ENCODE measurements around the gene PREP. TPM values are rescaled to one million over a fixed set of nuclear protein-coding genes. Genes with fewer than 3 reads are reported as not detected.

Gene PREP
- total RNA-seq (2021; fragmentation: NEBNext Ultra II Directional; extraction: Animal tissue kit (Norgen Biotek cat#: 25700)) (67.8 and 70.0 TPM in 2 replicates), polyA plus RNA-seq (2011; rRNA removed) (20.2 and 26.8 TPM in 2 replicates), polyA minus RNA-seq (2011; rRNA and poly(A)+ RNA removed) (41.0 and 42.6 TPM in 2 replicates)
- 28.5 TPM for polyA plus RNA-seq (2011; cell fraction: cytosol; rRNA removed)
- 26.0 TPM for polyA plus RNA-seq (2011; cell fraction: nucleus; rRNA removed)
- polyA plus RNA-seq (2012, experiment 1 of 2), result 48.8 to 52.7 TPM (median 52.5 TPM) in 4 replicates
- 18.2 TPM for polyA plus RNA-seq (2012, experiment 2 of 2)
- polyA plus RNA-seq (2013, experiment 1 of 2), result 50.1 TPM
- polyA plus RNA-seq (2013, experiment 2 of 2), result 49.3 TPM
- polyA minus RNA-seq (2011; cell fraction: cytosol; rRNA and poly(A)+ RNA removed), result 32.4 TPM
- polyA minus RNA-seq (2011; cell fraction: nucleus; rRNA and poly(A)+ RNA removed), result 36.4 TPM
- long read RNA-seq, experiment 1, transcript PREP-201 (15 exons, 2,905 nt), result major isoform, 10 of 62 reads
- long read RNA-seq, experiment 1, partial matches to known transcripts, result 22 of 62 reads
- long read RNA-seq, experiment 1, other reads (novel, unspliced or antisense), result 30 of 62 reads
- long read RNA-seq, experiment 2, partial matches to known transcripts, result 68 of 70 reads
- long read RNA-seq, experiment 2, other reads (novel, unspliced or antisense), result 2 of 70 reads

DNA sequence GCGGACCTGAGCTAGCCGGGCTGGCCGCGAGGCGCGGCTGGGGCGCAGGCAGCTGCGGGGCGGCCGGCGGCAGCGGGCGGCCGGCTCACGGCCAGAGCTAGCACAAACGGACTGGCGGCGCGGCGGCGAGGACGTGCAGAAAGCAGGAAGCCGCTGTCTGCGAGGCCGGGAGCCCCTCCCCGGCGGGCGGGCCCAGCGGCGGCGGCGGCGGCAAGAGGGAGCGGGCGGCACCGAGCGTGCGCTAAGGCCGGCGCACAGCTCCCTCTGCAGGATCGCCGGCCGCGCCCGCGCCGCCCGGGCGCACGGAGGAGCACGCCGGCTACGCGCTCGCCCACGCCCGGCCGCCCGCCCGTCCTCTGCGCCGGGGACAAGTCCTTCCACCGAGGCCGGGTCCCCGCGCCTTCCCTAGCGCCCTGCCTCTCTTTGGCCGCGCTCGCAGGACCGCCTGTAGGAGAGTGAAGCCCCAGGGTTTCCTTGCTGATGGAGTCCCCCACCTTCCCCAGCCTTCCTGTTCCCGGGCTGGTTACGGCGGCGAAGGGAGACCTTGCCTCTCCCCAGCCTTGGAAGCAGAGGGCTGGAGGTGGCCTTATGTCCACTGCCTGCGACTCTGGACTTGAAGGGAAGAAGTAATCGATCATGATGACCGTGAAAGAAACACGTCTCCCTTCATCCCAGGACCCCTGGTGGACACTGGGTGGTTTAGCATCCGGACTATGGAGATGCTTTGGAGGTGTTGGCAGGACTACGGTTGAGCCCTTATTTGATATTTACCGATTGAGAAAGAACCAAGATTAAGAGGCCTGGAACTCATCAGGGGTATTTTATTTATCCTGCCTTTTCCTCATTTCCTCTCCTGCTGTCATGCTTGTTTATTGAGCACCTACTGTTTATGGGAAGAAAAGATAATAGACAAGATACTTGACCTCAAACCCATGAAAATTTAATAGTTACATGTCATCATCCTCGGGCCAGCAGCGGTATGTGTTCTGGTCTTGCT is at the start of gene PREP:
TSS of gene PREP (minus strand) at position 144 of the 997 bp plus-strand sequence. CDS start 191 bp downstream, outside the sequence.
- FAIRE-seq (peak; percentile 13), DNase-seq (ENCODE audit: low read depth in 1 of 2, low spot score in 2 of 2) (peak in 1 of 2 experiments; percentile 85)
- H3K4me1 ChIP-seq (replicated peaks in 1 of 4; ENCODE audit: control insufficient read depth in 3 of 4, insufficient read depth in 4 of 4, low read length in 3 of 4), result peaks cover 7 to 16% (median 11%) of the 10 kb centered on the region in 4 experiments; a peak in 6 of 7 replicates
- H3K79me2 ChIP-seq (ENCODE audit: control insufficient read depth in 1 of 2, insufficient read depth in 2 of 2, low read length in 2 of 2), result peaks cover 11 to 39% of the 10 kb centered on the region in 2 experiments
- H3K23me2 ChIP-seq (ENCODE audit: low read depth, low read length), result peaks cover 8% of the 10 kb centered on the region; the same call in 1 of the 2 replicates
- peak within 1 kb of the TSS; percentile 61; the same call in 1 of the 2 replicates for H2BK15ac ChIP-seq (ENCODE audit: low read length)
- H3K9ac ChIP-seq (replicated peaks in 1 of 4; ENCODE audit: extremely low read depth in 1 of 4, low read depth in 3 of 4, low read length in 3 of 4), result peak within 1 kb of the TSS; percentile 71 to 87 (median 78)
- peak within 1 kb of the TSS; percentile 61; the same call in 1 of the 2 replicates for H3K18ac ChIP-seq (ENCODE audit: extremely low read depth, low read length)
- H3K14ac ChIP-seq (ENCODE audit: insufficient read length), result no peak within 1 kb of the TSS
- no peak within 1 kb of the TSS for H3K4ac ChIP-seq (replicated peaks; ENCODE audit: insufficient read length, low read depth, low read length)
- H4K20me1 ChIP-seq (replicated peaks in 1 of 2; ENCODE audit: control insufficient read depth in 1 of 2, insufficient read depth in 2 of 2, low read length in 2 of 2), result peaks cover 0 to 2% of the 10 kb centered on the region in 2 experiments
- peak within 1 kb of the TSS; percentile 55 for H4K5ac ChIP-seq (ENCODE audit: insufficient read length, low read depth, low read length)
- ChIA-PET CTCF (ENCODE audit: partially characterized antibody) (interaction anchor here (0.6 to 2.3 kb wide), 15 partner anchors 12 to 380 kb away, joined by 3 to 12 read pairs (median 4); no protein-coding TSS in a partner anchor), POLR2A (ENCODE audit: partially characterized antibody) (interaction anchor here (0.6 to 2.1 kb wide), 7 partner anchors 13 to 312 kb away, joined by 3 to 7 read pairs (median 3); no protein-coding TSS in a partner anchor)
- peaks cover 7% of the 10 kb centered on the region for H3K79me1 ChIP-seq (ENCODE audit: low read depth, low read length)
- no peak within 1 kb of the TSS for H2BK20ac ChIP-seq (ENCODE audit: low read length)
- peak within 1 kb of the TSS; percentile 89 for H3K56ac ChIP-seq (replicated peaks; ENCODE audit: insufficient read length, low read depth, low read length)
- no peak within 1 kb of the TSS; the same call in 1 of the 2 replicates for H2BK12ac ChIP-seq (ENCODE audit: low read depth, low read length)
- H3K4me3 ChIP-seq (ENCODE audit: extremely low read depth in 1 of 4, insufficient read depth in 2 of 4, low read depth in 3 of 4, low read length in 4 of 4), result peak within 1 kb of the TSS; percentile 80 to 100 (median 82)
- peak within 1 kb of the TSS; percentile 98 for H2AFZ ChIP-seq (ENCODE audit: low read length)
- peak within 1 kb of the TSS; percentile 93 for H4K91ac ChIP-seq (replicated peaks; ENCODE audit: insufficient read length, low read length)
- H2BK120ac ChIP-seq (replicated peaks; ENCODE audit: low read depth, low read length), result no peak within 1 kb of the TSS
- H3K36me3 ChIP-seq (ENCODE audit: control insufficient read depth in 2 of 4, insufficient read depth in 4 of 4, low read length in 3 of 4), result no peaks in the 10 kb centered on the region
- peak within 1 kb of the TSS; percentile 60; the same call in 1 of the 2 replicates for H2BK5ac ChIP-seq (ENCODE audit: low read depth, low read length)
- H3K23ac ChIP-seq (ENCODE audit: insufficient read length), result no peak within 1 kb of the TSS
- H2AK5ac ChIP-seq (ENCODE audit: low read depth, low read length), result no peak within 1 kb of the TSS
- WGBS, 2 experiments (ENCODE audit: extremely low coverage in 1 of 2, insufficient coverage in 1 of 2, insufficient read length in 1 of 2, insufficient replicate concordance in 2 of 2, low coverage in 1 of 2, low lambda C conversion rate in 2 of 2, missing lambda C conversion rate in 1 of 2), result 9% methylated on average over 46 of the region's 84 CpGs; no CpG with 5 or more reads in 1 of the 2 experiments
- peak within 1 kb of the TSS; percentile 76 to 99 for H3K4me2 ChIP-seq (ENCODE audit: insufficient read depth in 1 of 2, low read depth in 2 of 2, low read length in 2 of 2)
- no peaks in the 10 kb centered on the region for H3K9me3 ChIP-seq (ENCODE audit: insufficient read depth in 2 of 2, low read depth in 1 of 2, low read length in 1 of 2)
- H4K8ac ChIP-seq (ENCODE audit: extremely low read depth, insufficient read depth, low read length), result peak within 1 kb of the TSS; percentile 94
- no peaks in the 10 kb centered on the region for H3K27me3 ChIP-seq (replicated peaks in 1 of 4; ENCODE audit: control insufficient read depth in 3 of 4, extremely low read depth in 1 of 4, insufficient read depth in 3 of 4, low read length in 3 of 4)
- H3K27ac ChIP-seq (ENCODE audit: low read depth, low read length), result peak within 1 kb of the TSS; percentile 57
- TF ChIP-seq HDAC2 (IDR thresholded peaks at IDR 0.05; ENCODE audit: borderline replicate concordance in 1 of 2, low read depth in 2 of 2, low read length in 2 of 2), result no peak; a peak in 1 of 4 replicates
- 0 out of 4 replicates have a peak, but pooled peaks have one; percentile 10 to 21 for TF ChIP-seq SIN3A (conservative IDR thresholded peaks at IDR 0.05 in 1 of 2, IDR thresholded peaks at IDR 0.05 in 1 of 2; ENCODE audit: low read depth in 1 of 2, low read length in 2 of 2)
- TF ChIP-seq RAD21 (IDR thresholded peaks at IDR 0.05 in 1 of 2, conservative IDR thresholded peaks at IDR 0.05 in 1 of 2; ENCODE audit: low read depth in 2 of 2, low read length in 2 of 2), result peak; percentile 9 to 48; a peak in 3 of 4 replicates
- TF ChIP-seq CHD2 (IDR thresholded peaks at IDR 0.05; ENCODE audit: low read length), result no peak
- TF ChIP-seq NRF1 (IDR thresholded peaks at IDR 0.05; ENCODE audit: low read depth, low read length), result no peak
- TF ChIP-seq JUN (IDR thresholded peaks at IDR 0.05; ENCODE audit: low read depth, low read length), result no peak

Data from H1 (cell line).